Fibroblast of pulmonary artery (primary cell): ENCODE data around the gene CCNI.
"Not testable (repeated sequence)": the region's sequence is repeated elsewhere in the genome, so short reads cannot be mapped to it uniquely, and the experiment has no call there.

Source experiments
- DNase-seq: peaks from one replicate; pipeline ENCODE4 v3.0.0-alpha.2; 2010; ENCODE audit warnings: low read depth
- H3K4me3 ChIP-seq: replicated peaks from 2 replicates; pipeline ENCODE4 v1.5.1; 2011; ENCODE audit warnings: low read depth, mild to moderate bottlenecking, control low read depth, low read length, moderate library complexity
- TF ChIP-seq, protein P1 (sequence below): IDR thresholded peaks from 2 replicates; pipeline ENCODE4 v1.5.1; 2011; ENCODE audit warnings: mild to moderate bottlenecking, control low read depth, low read length, inconsistent platforms; ENCODE audit errors: missing control alignments

The CCNI gene

DNA sequence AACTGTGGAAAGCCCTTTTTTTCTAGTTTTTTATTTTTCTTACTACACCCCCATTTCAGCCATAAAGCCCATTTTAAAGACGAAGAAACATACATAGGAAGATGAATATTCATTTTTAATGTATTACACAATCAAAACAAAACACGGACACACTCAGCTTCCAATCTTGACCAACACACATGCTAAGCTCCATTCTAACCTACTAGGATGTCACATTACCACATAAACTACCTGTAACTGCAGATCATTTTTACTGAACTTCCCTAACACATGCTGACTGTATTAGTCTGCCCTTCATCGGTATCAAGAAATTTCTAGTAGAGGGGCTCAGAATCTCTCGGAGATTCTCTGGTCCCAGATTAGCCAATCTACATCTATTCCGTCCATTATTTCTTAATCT is 1.8 kb downstream of the CCNI start:
- peak overlapping the region; percentile 66 for H3K4me3 ChIP-seq
- DNase-seq = no peak
- TF ChIP-seq, protein P1, sequence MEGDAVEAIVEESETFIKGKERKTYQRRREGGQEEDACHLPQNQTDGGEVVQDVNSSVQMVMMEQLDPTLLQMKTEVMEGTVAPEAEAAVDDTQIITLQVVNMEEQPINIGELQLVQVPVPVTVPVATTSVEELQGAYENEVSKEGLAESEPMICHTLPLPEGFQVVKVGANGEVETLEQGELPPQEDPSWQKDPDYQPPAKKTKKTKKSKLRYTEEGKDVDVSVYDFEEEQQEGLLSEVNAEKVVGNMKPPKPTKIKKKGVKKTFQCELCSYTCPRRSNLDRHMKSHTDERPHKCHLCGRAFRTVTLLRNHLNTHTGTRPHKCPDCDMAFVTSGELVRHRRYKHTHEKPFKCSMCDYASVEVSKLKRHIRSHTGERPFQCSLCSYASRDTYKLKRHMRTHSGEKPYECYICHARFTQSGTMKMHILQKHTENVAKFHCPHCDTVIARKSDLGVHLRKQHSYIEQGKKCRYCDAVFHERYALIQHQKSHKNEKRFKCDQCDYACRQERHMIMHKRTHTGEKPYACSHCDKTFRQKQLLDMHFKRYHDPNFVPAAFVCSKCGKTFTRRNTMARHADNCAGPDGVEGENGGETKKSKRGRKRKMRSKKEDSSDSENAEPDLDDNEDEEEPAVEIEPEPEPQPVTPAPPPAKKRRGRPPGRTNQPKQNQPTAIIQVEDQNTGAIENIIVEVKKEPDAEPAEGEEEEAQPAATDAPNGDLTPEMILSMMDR = no peak

DNA sequence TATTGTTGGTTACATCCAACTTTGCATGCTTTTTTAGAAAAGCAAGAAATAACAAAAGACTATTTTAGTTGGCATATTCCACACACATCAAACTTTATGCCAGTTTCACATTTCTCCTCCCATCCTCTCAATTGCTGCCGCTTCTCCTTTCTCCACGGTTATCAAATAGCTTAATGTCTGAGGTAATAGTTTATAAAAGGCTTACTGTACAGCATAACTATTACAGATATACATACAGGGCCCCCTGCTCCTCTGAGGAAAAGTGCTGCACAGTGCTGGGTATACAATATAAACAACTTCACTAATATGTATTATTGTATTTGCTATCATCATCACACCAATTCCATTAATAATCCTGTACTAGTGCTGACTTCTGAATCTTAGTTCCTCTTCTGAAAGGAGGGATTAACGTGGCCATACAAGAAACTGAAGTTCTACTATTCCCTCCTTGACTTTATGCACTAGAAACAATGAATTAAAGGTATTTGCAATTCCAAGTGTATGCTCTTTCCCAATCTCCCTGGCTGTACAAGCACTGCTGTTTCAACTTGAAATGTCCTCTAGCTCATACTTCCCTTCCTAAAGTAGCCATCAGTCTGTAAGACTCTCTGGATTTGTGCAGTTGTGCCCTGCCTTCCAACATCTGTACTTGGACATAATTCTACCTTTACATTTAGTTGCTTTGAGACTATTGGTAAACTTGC is 2.5 kb downstream of the CCNI start:
- H3K4me3 ChIP-seq = peak overlapping the region; percentile 66
- DNase-seq = peak; percentile 63
- TF ChIP-seq, protein P1 = no peak

DNA sequence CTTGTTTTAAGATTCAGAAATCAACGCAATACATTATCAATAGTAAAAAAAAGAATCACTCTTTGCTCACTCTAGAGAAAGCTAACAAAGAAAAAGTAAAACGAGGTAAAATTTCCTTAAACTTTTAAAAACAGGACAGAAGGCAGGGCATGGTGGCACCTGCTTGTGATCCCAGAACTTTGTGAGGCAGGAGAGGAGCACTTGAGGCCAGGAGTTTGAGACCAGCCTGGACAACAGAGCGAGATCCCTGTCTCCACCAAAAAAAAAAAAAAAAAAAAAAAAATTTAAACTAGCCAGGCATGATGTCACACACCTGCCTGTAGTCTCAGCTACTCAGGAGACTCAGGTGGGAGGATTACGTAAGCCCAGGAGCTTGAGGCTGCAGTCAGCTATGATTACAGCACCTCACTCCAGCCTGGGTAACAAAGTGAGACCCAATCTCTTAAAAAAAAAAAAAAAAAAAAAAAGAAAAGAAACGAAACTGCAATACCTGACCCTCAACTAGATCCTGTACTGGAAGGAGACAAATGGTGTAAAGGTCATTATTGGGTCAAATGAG is 3.5 kb downstream of the CCNI start:
- no peak for DNase-seq
- peak overlapping the region; percentile 66 for H3K4me3 ChIP-seq

DNA sequence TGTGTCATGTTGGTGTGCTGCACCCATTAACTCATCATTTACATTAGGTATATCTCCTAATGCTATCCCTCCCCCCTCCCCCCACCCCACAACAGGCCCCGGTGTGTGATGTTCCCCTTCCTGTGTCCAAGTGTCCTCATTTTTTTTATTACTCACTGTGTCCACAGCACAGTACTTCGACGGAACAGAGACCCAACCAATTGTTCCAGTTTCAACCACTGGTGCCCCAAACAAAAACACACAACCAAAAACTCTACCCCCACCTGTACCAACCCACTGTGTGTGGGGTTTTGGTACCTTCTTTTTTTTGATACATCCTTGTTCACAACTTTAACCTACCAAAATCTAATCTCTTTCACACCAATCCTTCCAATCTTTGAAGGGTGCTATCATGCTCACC is 6.3 kb downstream of the CCNI start:
- not testable (repeated sequence) for DNase-seq, H3K4me3 ChIP-seq

More for the DNA sequence above, 3.5 kb downstream of the CCNI start:
- TF ChIP-seq, protein P1 = no peak

DNA sequence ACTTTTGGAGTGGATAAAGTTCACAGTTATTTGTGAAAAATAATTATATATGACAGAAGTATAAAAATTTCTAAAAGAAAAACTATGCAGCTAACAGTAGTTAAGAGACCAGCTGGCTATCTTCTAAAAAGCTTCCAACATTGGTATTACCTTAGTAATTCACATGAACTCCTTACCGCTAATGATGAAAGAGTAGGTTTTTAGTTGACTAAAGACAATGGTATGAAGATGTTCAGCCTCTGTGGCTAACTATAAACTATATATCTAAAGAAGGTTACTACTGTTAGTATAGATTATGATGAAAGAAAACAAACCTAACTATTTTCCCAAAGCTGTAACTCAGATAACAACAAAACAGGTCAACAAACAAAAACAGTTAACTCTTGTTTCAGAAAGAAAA is 10.4 kb downstream of the CCNI start:
- no peak for DNase-seq
- TF ChIP-seq, protein P1 = no peak
- no peak overlapping the region for H3K4me3 ChIP-seq

DNA sequence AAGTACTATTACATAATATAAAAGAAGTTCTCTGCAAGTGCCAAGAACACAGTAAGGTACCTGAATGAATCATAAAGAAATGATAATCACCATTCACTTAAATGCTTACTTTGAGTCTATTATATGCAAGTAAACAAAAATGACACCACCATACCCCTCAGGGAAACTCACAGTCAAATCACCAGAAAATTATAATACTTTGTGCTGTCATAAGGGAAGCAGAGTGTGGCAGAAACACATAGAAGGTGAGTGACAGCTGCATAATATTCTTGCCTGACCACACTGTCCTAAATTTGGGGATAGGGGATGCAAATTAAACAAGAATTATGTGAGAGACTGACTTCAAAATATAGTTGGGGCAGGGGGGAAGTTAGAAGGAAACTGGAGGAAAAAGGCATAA is 12.9 kb downstream of the CCNI start:
- TF ChIP-seq, protein P1 = no peak
- no peak overlapping the region for H3K4me3 ChIP-seq
- DNase-seq = no peak

DNA sequence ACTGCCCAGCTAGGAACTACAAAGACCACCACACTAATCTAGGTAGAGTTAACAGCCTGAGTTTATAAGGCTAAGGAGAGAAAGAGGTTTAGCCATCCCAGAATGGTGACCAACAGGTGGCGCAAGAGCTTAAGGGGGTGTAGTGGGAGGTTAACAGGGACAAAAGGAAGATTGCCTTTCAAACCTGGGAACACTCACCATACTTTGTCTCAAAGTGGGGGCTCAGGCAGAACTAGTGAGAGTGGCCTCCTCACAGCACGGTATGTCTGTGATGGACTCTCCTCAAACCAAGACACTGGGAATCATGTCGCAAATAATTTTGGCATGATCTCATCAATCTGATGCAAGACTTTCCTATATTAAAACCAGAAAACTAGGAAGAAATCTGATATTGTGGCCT is 23.4 kb downstream of the CCNI start:
- no peak overlapping the region for H3K4me3 ChIP-seq
- peak; percentile 50 for DNase-seq
- TF ChIP-seq, protein P1 = peak; percentile 62
